Activated CD8-positive, alpha-beta memory T cell treated with anti-CD3 and anti-CD28 coated beads, Interleukin-2, amount 10 ng/mL, durations not matched to agents 7 days and 5 days (primary cell): ENCODE measurements around the gene SH3BP2. TPM values are rescaled to one million over a fixed set of nuclear protein-coding genes. Genes with fewer than 3 reads are reported as not detected.

Source experiments
- ATAC-seq: fragments of 150-1000 bp; cut with Tn5 transposase; one replicate; pipeline ENCODE4 v1.10.0; 2021; ENCODE audit warnings: moderate library complexity
- CTCF ChIA-PET: fragments of 350-600 bp; sonication (Branson Sonifier 250); formaldehyde crosslinking; loops from one replicate; lab custom pipeline; 2021; ENCODE audit warnings: antibody characterized with exemption; lab: Charles Lee
- DNase-seq: peaks from one replicate; pipeline ENCODE4 v3.0.0-alpha.2; 2020
- H3K27ac Mint-ChIP-seq: one replicate; pipeline ENCODE4 v1.8.0; 2021; ENCODE audit warnings: mild to moderate bottlenecking, mixed read lengths
- H3K27me3 Mint-ChIP-seq: one replicate; pipeline ENCODE4 v1.8.0; 2021; ENCODE audit warnings: mixed read lengths
- H3K36me3 Mint-ChIP-seq: one replicate; pipeline ENCODE4 v1.8.0; 2021; ENCODE audit warnings: mild to moderate bottlenecking, mixed read lengths
- H3K4me1 Mint-ChIP-seq: one replicate; pipeline ENCODE4 v1.8.0; 2021; ENCODE audit warnings: mixed read lengths
- H3K4me3 Mint-ChIP-seq: one replicate; pipeline ENCODE4 v1.8.0; 2021; ENCODE audit warnings: mild to moderate bottlenecking, moderate library complexity, mixed read lengths
- H3K9me3 Mint-ChIP-seq: one replicate; pipeline ENCODE4 v1.8.0; 2022; ENCODE audit warnings: low read depth, mixed read lengths
- total RNA-seq, 2 experiments: library from RNA; stranded (reverse); gene quantifications; one replicate each; pipeline ENCODE4 v1.2.3, GENCODE V29; 2021

SH3BP2 gene
- total RNA-seq, 2 experiments from 2014 or later, result 88.0 to 105 TPM

DNA sequence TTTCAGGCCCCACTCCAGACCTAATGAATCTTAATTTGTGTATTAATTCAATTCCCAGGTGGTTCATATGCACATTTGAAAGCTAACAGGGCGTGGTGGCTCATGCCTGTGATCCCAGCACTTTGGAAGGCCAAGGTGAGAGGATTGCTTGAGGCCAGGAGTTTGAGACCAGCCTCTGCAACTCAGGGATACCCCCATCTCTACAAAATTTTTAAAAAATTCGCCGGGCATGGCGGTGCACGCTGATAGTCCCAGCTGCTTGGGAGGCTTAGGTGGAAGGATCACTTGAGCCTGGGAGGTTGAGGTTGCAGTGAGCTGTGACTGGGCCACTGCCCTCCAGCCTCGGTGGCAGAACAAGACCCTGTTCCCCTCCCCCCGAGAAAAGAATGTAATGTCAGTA lies 82.0 kb downstream of the SH3BP2 start:
- no peak for DNase-seq
- Mint-ChIP-seq H3K4me1 (peaks cover 40% of the 10 kb centered on the region), H3K9me3 (no peaks in the 10 kb centered on the region), H3K36me3 (peaks cover 30% of the 10 kb centered on the region), H3K4me3 (no peak overlapping the region), H3K27me3 (no peaks in the 10 kb centered on the region), H3K27ac (no peak overlapping the region)
- ATAC-seq, result no peak
- CTCF ChIA-PET, result interaction anchor here (1.3 kb wide), 1 partner anchor 74 kb away, joined by 3 read pairs; no protein-coding TSS in a partner anchor

DNA sequence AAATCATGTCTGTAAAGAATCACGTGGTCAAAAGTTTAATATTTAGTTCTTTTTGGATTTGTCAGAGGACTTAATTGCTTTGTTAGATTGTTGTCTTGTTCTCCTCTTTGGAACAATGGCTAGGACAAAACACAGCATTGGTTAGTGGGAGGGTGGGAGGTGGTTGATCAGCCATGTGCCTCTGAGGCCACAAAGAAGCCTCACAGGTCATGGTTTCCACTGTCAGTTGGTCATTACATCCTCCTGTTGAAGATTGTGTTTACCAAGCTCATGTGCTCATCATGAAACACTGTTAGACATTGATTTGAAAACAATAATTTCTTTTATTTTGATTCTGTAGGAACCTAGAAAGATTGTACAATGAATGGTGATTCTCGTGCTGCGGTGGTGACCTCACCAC lies 82.7 kb downstream of the SH3BP2 start:
- ATAC-seq, result no peak
- Mint-ChIP-seq H3K27ac (no peak overlapping the region), H3K4me1 (peaks cover 39% of the 10 kb centered on the region)

DNA sequence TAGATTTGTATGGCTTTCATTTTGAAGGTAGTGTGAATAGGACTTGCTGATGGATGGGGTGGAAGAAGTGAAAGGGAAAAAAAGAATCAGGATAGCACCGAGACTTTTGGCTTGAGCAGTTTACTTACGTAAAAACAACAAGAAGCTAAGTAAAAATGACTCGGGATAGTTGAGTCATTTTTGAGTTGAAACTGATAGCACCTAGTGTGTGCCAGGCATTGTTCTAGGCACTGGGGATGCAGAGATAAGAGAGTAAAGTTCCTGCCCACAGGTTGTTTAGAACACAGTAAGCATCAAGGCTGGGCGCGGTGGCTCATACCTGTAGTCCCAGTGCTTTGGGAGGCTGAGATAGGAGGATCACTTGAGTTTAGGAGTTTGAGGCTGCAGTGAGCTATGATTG lies 85.5 kb downstream of the SH3BP2 start:
- CTCF ChIA-PET, result interaction anchor here (1.8 kb wide), 1 partner anchor 9 kb away, joined by 4 read pairs; no protein-coding TSS in a partner anchor
- Mint-ChIP-seq H3K4me1 (peaks cover 21% of the 10 kb centered on the region), H3K36me3 (peaks cover 33% of the 10 kb centered on the region), H3K4me3 (no peak overlapping the region), H3K9me3 (no peaks in the 10 kb centered on the region), H3K27ac (no peak overlapping the region), H3K27me3 (no peaks in the 10 kb centered on the region)
- ATAC-seq, result no peak
- DNase-seq, result no peak

More for the DNA sequence above, 82.7 kb downstream of the SH3BP2 start:
- Mint-ChIP-seq H3K9me3 (no peaks in the 10 kb centered on the region), H3K27me3 (no peaks in the 10 kb centered on the region), H3K4me3 (no peak overlapping the region), H3K36me3 (peaks cover 32% of the 10 kb centered on the region)
- CTCF ChIA-PET, result interaction anchor here (0.6 to 1.3 kb wide), 2 partner anchors 74 to 96 kb away, joined by 3 read pairs; no protein-coding TSS in a partner anchor
- DNase-seq, result no peak

DNA sequence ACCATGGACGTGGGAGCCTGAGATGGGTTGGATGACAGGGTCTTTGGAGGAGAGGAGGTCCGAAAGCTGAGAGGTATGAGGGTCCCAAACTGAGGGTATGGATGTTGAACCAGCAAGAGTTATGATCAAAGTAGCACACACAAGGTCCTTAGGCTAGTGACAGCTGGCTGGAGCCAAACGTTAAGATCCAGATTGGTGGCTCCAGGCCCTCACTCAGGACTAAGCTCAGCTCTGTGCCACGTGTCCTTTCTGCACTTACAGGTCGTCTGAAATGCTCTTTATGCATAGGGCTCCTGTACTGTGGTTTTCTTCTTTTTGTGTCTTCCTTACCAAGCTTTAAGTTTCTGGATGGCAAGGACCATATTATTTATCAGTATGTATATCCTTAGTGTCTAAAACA lies 86.1 kb downstream of the SH3BP2 start:
- CTCF ChIA-PET, result interaction anchor here (1.2 to 1.8 kb wide), 3 partner anchors 10 to 28 kb away, joined by 3 to 4 read pairs (median 4); no protein-coding TSS in a partner anchor
- no peak overlapping the region for H3K4me3 Mint-ChIP-seq
- H3K4me1 Mint-ChIP-seq, result peaks cover 20% of the 10 kb centered on the region
- DNase-seq (no peak), ATAC-seq (no peak)
- no peak overlapping the region for H3K27ac Mint-ChIP-seq
- no peaks in the 10 kb centered on the region for H3K9me3 Mint-ChIP-seq
- peaks cover 34% of the 10 kb centered on the region for H3K36me3 Mint-ChIP-seq
- H3K27me3 Mint-ChIP-seq, result no peaks in the 10 kb centered on the region

DNA sequence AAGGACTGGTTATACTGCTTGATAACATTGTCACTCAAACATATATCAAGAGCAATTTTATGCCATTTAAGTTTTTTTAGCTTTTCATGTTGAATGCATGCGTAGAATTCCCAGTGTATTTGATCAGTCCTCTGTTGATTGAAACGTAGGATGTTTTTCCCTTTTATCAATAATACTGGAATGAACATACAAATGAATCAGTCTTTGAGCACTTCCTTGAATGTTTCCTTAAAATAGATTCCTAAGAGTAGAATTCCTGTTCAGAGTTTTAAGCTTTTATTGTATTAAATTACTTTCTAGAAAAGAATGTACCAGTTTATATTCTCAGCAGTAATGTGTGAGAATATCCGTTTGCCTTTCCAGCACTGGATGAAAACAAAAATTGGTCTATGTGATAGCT lies 88.5 kb downstream of the SH3BP2 start:
- no peak for ATAC-seq
- Mint-ChIP-seq H3K27me3 (no peaks in the 10 kb centered on the region), H3K4me3 (no peak overlapping the region), H3K9me3 (no peaks in the 10 kb centered on the region), H3K4me1 (peaks cover 5% of the 10 kb centered on the region), H3K27ac (no peak overlapping the region), H3K36me3 (peaks cover 40% of the 10 kb centered on the region)
- CTCF ChIA-PET, result no interaction called here
- DNase-seq, result no peak

DNA sequence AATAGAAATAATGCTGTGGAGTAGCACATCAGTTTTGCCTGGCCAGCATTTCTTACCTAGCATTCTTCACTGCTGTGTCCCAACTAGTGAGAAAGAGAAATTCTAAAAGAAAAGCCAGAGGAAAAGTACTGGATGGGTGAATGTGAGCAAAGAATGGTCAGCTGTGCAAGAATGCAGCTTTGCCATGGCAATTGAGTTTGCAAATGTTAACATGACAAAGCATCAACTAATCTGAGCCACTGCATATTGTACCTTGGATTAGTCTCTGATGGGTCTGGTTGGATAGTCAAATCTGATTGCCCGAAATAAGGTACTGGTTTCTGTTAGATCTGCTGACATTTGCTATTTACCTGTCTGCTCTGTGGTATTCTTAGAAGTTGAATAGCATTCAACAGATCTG lies 89.5 kb downstream of the SH3BP2 start:
- ATAC-seq (no peak), DNase-seq (no peak)
- Mint-ChIP-seq H3K4me1 (peaks cover 2% of the 10 kb centered on the region), H3K27ac (no peak overlapping the region), H3K27me3 (no peaks in the 10 kb centered on the region), H3K4me3 (no peak overlapping the region), H3K36me3 (peaks cover 44% of the 10 kb centered on the region), H3K9me3 (no peaks in the 10 kb centered on the region)
- CTCF ChIA-PET, result no interaction called here

DNA sequence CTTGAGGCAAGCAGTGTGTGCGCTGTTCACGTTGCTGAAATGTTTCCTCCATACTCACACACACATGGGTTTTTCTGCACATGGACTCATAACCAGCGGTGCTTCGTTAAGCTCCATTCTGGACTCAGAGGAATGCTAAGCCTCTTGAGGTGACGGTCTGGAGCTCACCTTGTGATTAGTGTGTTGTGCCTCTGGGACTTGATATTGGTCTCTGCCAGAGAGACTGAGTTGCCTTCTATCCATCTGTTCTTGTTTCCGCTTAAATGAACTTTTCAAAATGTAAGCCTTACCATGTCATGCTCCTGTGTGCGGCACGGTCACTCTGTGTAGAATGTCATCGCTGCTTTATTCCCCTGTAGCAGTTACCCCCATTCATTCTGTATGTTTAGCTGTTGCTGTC lies 93.3 kb downstream of the SH3BP2 start:
- H3K4me3 Mint-ChIP-seq, result no peak overlapping the region
- H3K27me3 Mint-ChIP-seq, result no peaks in the 10 kb centered on the region
- ATAC-seq (no peak), DNase-seq (no peak)
- H3K36me3 Mint-ChIP-seq, result peaks cover 40% of the 10 kb centered on the region
- H3K9me3 Mint-ChIP-seq, result no peaks in the 10 kb centered on the region
- no peaks in the 10 kb centered on the region for H3K4me1 Mint-ChIP-seq
- CTCF ChIA-PET, result no interaction called here
- H3K27ac Mint-ChIP-seq, result no peak overlapping the region

DNA sequence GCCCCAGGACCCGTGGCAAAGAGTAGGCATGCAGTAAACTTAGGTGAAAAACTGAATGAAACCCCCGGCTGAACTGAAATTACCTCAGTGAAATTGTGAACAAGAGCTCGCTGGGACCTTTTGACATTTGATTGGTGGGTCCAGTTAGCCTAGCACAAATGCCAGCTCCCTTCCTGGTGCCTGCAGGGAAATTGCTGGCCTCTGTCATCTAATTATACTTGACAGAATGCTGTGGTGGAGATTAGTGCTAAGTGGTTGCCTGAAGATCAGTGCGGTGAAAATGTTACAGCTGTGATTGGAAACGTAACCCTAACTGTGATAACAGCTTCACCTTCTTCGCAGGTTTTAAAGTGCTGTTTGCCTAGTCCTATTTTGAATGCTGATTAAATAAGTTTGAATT lies 93.7 kb downstream of the SH3BP2 start:
- Mint-ChIP-seq H3K27me3 (no peaks in the 10 kb centered on the region), H3K4me1 (peaks cover 2% of the 10 kb centered on the region), H3K27ac (no peak overlapping the region), H3K36me3 (peaks cover 40% of the 10 kb centered on the region), H3K4me3 (no peak overlapping the region), H3K9me3 (no peaks in the 10 kb centered on the region)
- DNase-seq, result no peak
- ATAC-seq, result no peak
- CTCF ChIA-PET, result no interaction called here

DNA sequence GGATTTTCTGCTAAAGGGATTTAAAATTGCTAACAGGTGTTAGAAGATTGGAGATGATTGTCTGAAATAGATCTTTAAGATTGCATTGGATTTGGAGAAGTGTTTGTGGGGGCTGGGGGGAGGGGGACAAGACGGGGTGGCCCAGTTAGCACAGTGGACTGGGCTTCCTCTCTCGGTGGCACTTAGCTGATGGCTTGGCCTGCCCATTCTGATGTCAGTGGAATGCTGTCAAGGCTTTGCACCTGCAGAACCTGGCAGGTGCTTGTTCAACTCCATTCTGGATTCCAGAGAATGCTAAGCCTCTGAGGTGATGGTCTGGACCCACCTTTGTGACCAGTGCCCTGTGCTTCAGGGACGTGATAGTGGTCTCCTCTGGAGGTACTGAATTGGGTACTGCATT lies 94.5 kb downstream of the SH3BP2 start:
- Mint-ChIP-seq H3K36me3 (peaks cover 42% of the 10 kb centered on the region), H3K27me3 (no peaks in the 10 kb centered on the region), H3K4me1 (peaks cover 4% of the 10 kb centered on the region), H3K27ac (no peak overlapping the region), H3K9me3 (no peaks in the 10 kb centered on the region), H3K4me3 (no peak overlapping the region)
- DNase-seq (no peak), ATAC-seq (no peak)
- CTCF ChIA-PET, result no interaction called here

DNA sequence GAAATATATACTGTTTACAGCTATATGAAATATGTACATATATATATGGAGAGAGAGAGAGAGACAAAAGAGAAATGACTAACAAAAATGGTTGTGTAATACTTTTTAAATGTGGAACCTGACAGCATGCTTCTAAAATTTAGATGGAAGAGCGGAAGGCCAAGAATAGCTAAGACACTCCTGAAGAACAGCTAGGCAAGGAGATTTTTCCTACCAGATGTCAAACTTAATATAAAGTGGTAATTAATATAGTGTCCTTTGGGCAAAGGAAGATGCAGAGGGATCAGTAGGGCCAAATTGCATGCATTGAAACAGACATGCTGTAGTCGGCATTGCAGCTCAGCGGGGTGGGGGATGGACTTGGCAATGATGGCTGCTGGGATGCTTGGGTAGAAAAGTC lies 96.0 kb downstream of the SH3BP2 start:
- H3K9me3 Mint-ChIP-seq, result no peaks in the 10 kb centered on the region
- no peak for DNase-seq

More for the DNA sequence above, 96.0 kb downstream of the SH3BP2 start:
- no peak for ATAC-seq
- peaks cover 5% of the 10 kb centered on the region for H3K4me1 Mint-ChIP-seq
- peaks cover 40% of the 10 kb centered on the region for H3K36me3 Mint-ChIP-seq
- CTCF ChIA-PET, result no interaction called here
- H3K27me3 Mint-ChIP-seq, result no peaks in the 10 kb centered on the region
- H3K27ac Mint-ChIP-seq, result no peak overlapping the region
- no peak overlapping the region for H3K4me3 Mint-ChIP-seq

Other genes with a start within 250 kb of the SH3BP2 start
- 10 to 100 TPM; 51.3 to 53.5 TPM for gene TNIP2, start 36.7 kb upstream of the SH3BP2 start, total RNA-seq
- 100 to 1,000 TPM; 251 to 260 TPM for gene ADD1, start 50.8 kb downstream of the SH3BP2 start, total RNA-seq
- 10 to 100 TPM; 47.9 to 81.0 TPM for gene NOP14, start 170.3 kb downstream of the SH3BP2 start, total RNA-seq
- 1 to 10 TPM; 3.0 to 4.4 TPM for gene GRK4, start 170.5 kb downstream of the SH3BP2 start, total RNA-seq